HepG2 (cell line): Measurements from ENCODE around the gene MPIG6B. TPM values are rescaled to one million over a fixed set of nuclear protein-coding genes. Genes with fewer than 3 reads are reported as not detected.

Source experiments
- CSRNP1 ChIP-seq: sonication (generic); formaldehyde crosslinking; IDR thresholded peaks from 2 replicates; pipeline ENCODE4 v1.8.1; 2023; ENCODE audit warnings: mild to moderate bottlenecking, missing genetic modification reagents
- EHMT2 ChIP-seq: fragments of 200-600 bp; sonication (generic); IDR thresholded peaks from 2 replicates; pipeline ENCODE4 v1.7.0; 2017; ENCODE audit warnings: antibody characterized with exemption, low read depth, low read length, borderline replicate concordance
- FIP1L1 ChIP-seq: fragments of 200-400 bp; formaldehyde crosslinking; IDR thresholded peaks from 2 replicates; pipeline ENCODE4 v1.6.1; 2018; ENCODE audit warnings: low read depth, mild to moderate bottlenecking, low read length, moderate library complexity, borderline replicate concordance; ENCODE audit not compliant: insufficient read depth
- MATR3 ChIP-seq: sonication (generic); formaldehyde crosslinking; IDR thresholded peaks from 2 replicates; pipeline ENCODE4 v1.4.0; 2020; ENCODE audit warnings: missing genetic modification reagents
- NFRKB ChIP-seq: fragments of 450-650 bp; IDR thresholded peaks from 2 replicates; pipeline ENCODE4 v1.6.1; 2017
- PAXIP1 ChIP-seq: sonication (generic); formaldehyde crosslinking; conservative IDR thresholded peaks from 2 replicates; pipeline ENCODE4 v1.4.0; 2020; ENCODE audit warnings: mild to moderate bottlenecking, missing genetic modification reagents, moderate library complexity
- SKIL ChIP-seq: sonication (generic); formaldehyde crosslinking; IDR thresholded peaks from 2 replicates; pipeline ENCODE4 v1.8.0; 2022; ENCODE audit warnings: missing genetic modification reagents, mild to moderate bottlenecking, moderate library complexity, borderline replicate concordance
- UBTF ChIP-seq: sonication (generic); formaldehyde crosslinking; IDR thresholded peaks from 2 replicates; pipeline ENCODE4 v1.4.0; 2020; ENCODE audit warnings: mild to moderate bottlenecking, missing genetic modification reagents
- XRCC5 ChIP-seq: fragments of 200-400 bp; formaldehyde crosslinking; optimal IDR thresholded peaks from 2 replicates; pipeline ENCODE3; 2017; ENCODE audit warnings: mild to moderate bottlenecking, low read length
- ZNF160 ChIP-seq: sonication (generic); formaldehyde crosslinking; IDR thresholded peaks from 2 replicates; pipeline ENCODE4 v1.8.0; 2022; ENCODE audit warnings: mild to moderate bottlenecking, inconsistent platforms, missing genetic modification reagents
- ZNF296 ChIP-seq: sonication (generic); formaldehyde crosslinking; conservative IDR thresholded peaks from 2 replicates; pipeline ENCODE4 v1.5.0; 2020; ENCODE audit warnings: mild to moderate bottlenecking, missing genetic modification reagents
- polyA plus RNA-seq, 8 experiments: library from polyadenylated mRNA; depleted of rRNA in 3 of 8; stranded (reverse) in 7 of 8; unstranded in 1 of 8; fragments of >200 nt; fragmentation: Illumina TruSeq in 4 of 8; extraction: Trizol in 4 of 8; gene quantifications; 2 replicates each; pipeline versions ENCODE4 v1.2.1 to v1.2.3, GENCODE V29; 2011 to 2016; ENCODE audit warnings: low read depth in 4 of 8, missing spikeins in 1 of 8, mixed read lengths in 1 of 8; ENCODE audit not compliant: insufficient read depth in 1 of 8
- total RNA-seq, 5 experiments: library from RNA; depleted of rRNA; stranded (reverse); fragments of >200 nt; fragmentation: Illumina TruSeq; extraction: Trizol; gene quantifications; 2 replicates each; pipeline ENCODE4 v1.2.3, GENCODE V29; 2016; ENCODE audit warnings: low read depth in 1 of 5

The MPIG6B gene
- total and polyA plus RNA-seq, 2 of the 13 experiments (the other 11 are each of a cell fraction or from before 2014, with no cell fraction given): not detected

GRCh38 chr6:31729515-31729978 is 6.4 kb downstream of the MPIG6B start (continued):
- no peak for TF ChIP-seq MATR3
- TF ChIP-seq NFRKB: no peak
- TF ChIP-seq SKIL (CRISPR knock-in tag): no peak
- peak; percentile 66 for TF ChIP-seq UBTF
- TF ChIP-seq PAXIP1 (CRISPR knock-in tag): peak; percentile 53; the same call in 1 of the 2 replicates
- TF ChIP-seq ZNF296: no peak
- peak; percentile 88 for TF ChIP-seq XRCC5
- TF ChIP-seq ZNF160 (CRISPR knock-in tag): no peak
- TF ChIP-seq FIP1L1: no peak
- TF ChIP-seq CSRNP1 (CRISPR knock-in tag): peak; percentile 80; the same call in 1 of the 2 replicates
- TF ChIP-seq EHMT2: no peak
- TF ChIP-seq, all 625 proteins: peak for 221
